WTC11 (cell line): Measurements from ENCODE around the gene KCNE2. TPM values are rescaled to one million over a fixed set of nuclear protein-coding genes. Genes with fewer than 3 reads are reported as not detected.

Experiments
- ATAC-seq: fragments of 200-7000 bp; cut with Tn5 transposase; 2 replicates; pipeline ENCODE4 v1.10.0; 2021; ENCODE audit warnings: mild to moderate bottlenecking, moderate library complexity
- CTCF ChIA-PET: fragments of 300-600 bp; sonication (Branson Sonifier 250); formaldehyde crosslinking; loops from one replicate; lab custom pipeline; 2021; ENCODE audit warnings: antibody characterized with exemption; lab: Charles Lee
- POLR2A ChIA-PET: fragments of 350-600 bp; sonication (Branson Sonifier 250); formaldehyde crosslinking; loops from one replicate; lab custom pipeline; 2021; ENCODE audit warnings: antibody characterized with exemption; lab: Charles Lee
- DNase-seq: peaks from one replicate; pipeline ENCODE4 v3.0.0; 2021; ENCODE audit warnings: low spot score
- H3K27ac Mint-ChIP-seq: 2 replicates; pipeline ENCODE4 v1.8.0; 2021; ENCODE audit warnings: mixed read lengths
- H3K27me3 Mint-ChIP-seq: 2 replicates; pipeline ENCODE4 v1.8.0; 2021; ENCODE audit warnings: low read depth, mild to moderate bottlenecking, moderate library complexity, mixed read lengths
- H3K36me3 Mint-ChIP-seq: 2 replicates; pipeline ENCODE4 v1.8.0; 2021; ENCODE audit warnings: mixed read lengths
- H3K4me1 Mint-ChIP-seq: 2 replicates; pipeline ENCODE4 v1.8.0; 2022; ENCODE audit warnings: mixed read lengths
- H3K4me3 Mint-ChIP-seq: 2 replicates; pipeline ENCODE4 v1.8.0; 2021; ENCODE audit warnings: mild to moderate bottlenecking, moderate library complexity, mixed read lengths
- H3K9me3 Mint-ChIP-seq: 2 replicates; pipeline ENCODE4 v1.8.0; 2021; ENCODE audit warnings: mixed read lengths
- CBFB ChIP-seq: sonication (generic); formaldehyde crosslinking; IDR thresholded peaks from 2 replicates; pipeline ENCODE4 v1.8.1; 2022; ENCODE audit warnings: mild to moderate bottlenecking, low read depth, missing genetic modification reagents
- CREM ChIP-seq: sonication (generic); formaldehyde crosslinking; IDR thresholded peaks from 2 replicates; pipeline ENCODE4 v1.8.1; 2022; ENCODE audit warnings: mild to moderate bottlenecking, missing genetic modification reagents, moderate library complexity
- GRHL2 ChIP-seq: fragments of 250-450 bp; sonication (Bioruptor Pico); IDR thresholded peaks from 2 replicates; pipeline ENCODE4 v1.8.0; 2022; ENCODE audit warnings: mild to moderate bottlenecking, moderate library complexity; ENCODE audit not compliant: insufficient replicate concordance, severe bottlenecking
- KAT7 ChIP-seq: sonication (generic); formaldehyde crosslinking; IDR thresholded peaks from 2 replicates; pipeline ENCODE4 v1.8.1; 2023; ENCODE audit warnings: missing genetic modification reagents, mild to moderate bottlenecking, borderline replicate concordance
- MYBL2 ChIP-seq: sonication (generic); formaldehyde crosslinking; IDR thresholded peaks from 2 replicates; pipeline ENCODE4 v1.8.1; 2023; ENCODE audit warnings: mild to moderate bottlenecking, moderate library complexity, missing genetic modification reagents
- NFE2L1 ChIP-seq: sonication (generic); formaldehyde crosslinking; IDR thresholded peaks from 2 replicates; pipeline ENCODE4 v1.8.1; 2023; ENCODE audit warnings: missing genetic modification reagents
- ZMAT4 ChIP-seq: fragments of 250-450 bp; sonication (Bioruptor Pico); IDR thresholded peaks from 2 replicates; pipeline ENCODE4 v1.9.0; 2021; ENCODE audit warnings: mild to moderate bottlenecking
- ZNF138 ChIP-seq: sonication (generic); formaldehyde crosslinking; conservative IDR thresholded peaks from 2 replicates; pipeline ENCODE4 v1.8.1; 2022; ENCODE audit warnings: mild to moderate bottlenecking, moderate library complexity, missing genetic modification reagents
- ZNF232 ChIP-seq: sonication (generic); formaldehyde crosslinking; IDR thresholded peaks from 2 replicates; pipeline ENCODE4 v1.8.0; 2022; ENCODE audit warnings: mild to moderate bottlenecking, missing genetic modification reagents
- ZNF671 ChIP-seq: fragments of 250-450 bp; sonication (Bioruptor Pico); IDR thresholded peaks from 2 replicates; pipeline ENCODE4 v1.8.0; 2021; ENCODE audit warnings: mild to moderate bottlenecking
- ZSCAN18 ChIP-seq: fragments of 250-450 bp; sonication (Bioruptor Pico); IDR thresholded peaks from 2 replicates; pipeline ENCODE4 v2.1.2; 2022; ENCODE audit warnings: mild to moderate bottlenecking, moderate library complexity
- total RNA-seq: library from RNA; stranded (reverse); gene quantifications from 3 replicates; pipeline ENCODE4 v1.2.3, GENCODE V29; 2021
- TF ChIP-seq, protein P1 (sequence below): fragments of 250-450 bp; sonication (Bioruptor Pico); IDR thresholded peaks from 2 replicates; pipeline ENCODE4 v1.9.0; 2021; ENCODE audit warnings: moderate library complexity, mild to moderate bottlenecking, inconsistent platforms, borderline replicate concordance
- TF ChIP-seq, protein P2 (sequence below): sonication (generic); formaldehyde crosslinking; IDR thresholded peaks from 2 replicates; pipeline ENCODE4 v1.8.0; 2023; ENCODE audit warnings: missing genetic modification reagents, mild to moderate bottlenecking, borderline replicate concordance
- TF ChIP-seq, protein P3 (sequence below): sonication (generic); formaldehyde crosslinking; IDR thresholded peaks from 2 replicates; pipeline ENCODE4 v1.8.1; 2022; ENCODE audit warnings: missing genetic modification reagents, borderline replicate concordance
- TF ChIP-seq, protein P4 (sequence below): sonication (generic); formaldehyde crosslinking; IDR thresholded peaks from 2 replicates; pipeline ENCODE4 v1.8.0; 2022; ENCODE audit warnings: missing genetic modification reagents
- TF ChIP-seq, protein P5 (sequence below): fragments of 250-450 bp; sonication (Bioruptor Pico); IDR thresholded peaks from 2 replicates; pipeline ENCODE4 v1.9.0; 2021; ENCODE audit warnings: mild to moderate bottlenecking

The KCNE2 gene
- total RNA-seq, 1 experiment from 2014 or later, result 0.44 TPM

GRCh38 chr21:34362136-34362444 is 1.7 kb upstream of the KCNE2 start (continued):
- TF ChIP-seq ZSCAN18 (CRISPR knock-in tag), result no peak
- TF ChIP-seq MYBL2, result no peak
- TF ChIP-seq, protein P1, sequence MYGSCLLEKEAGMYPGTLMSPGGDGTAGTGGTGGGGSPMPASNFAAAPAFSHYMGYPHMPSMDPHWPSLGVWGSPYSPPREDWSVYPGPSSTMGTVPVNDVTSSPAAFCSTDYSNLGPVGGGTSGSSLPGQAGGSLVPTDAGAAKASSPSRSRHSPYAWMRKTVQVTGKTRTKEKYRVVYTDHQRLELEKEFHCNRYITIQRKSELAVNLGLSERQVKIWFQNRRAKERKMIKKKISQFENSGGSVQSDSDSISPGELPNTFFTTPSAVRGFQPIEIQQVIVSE (CRISPR knock-in tag), result no peak
- no peak for TF ChIP-seq ZMAT4 (CRISPR knock-in tag)
- no peak for TF ChIP-seq ZNF138 (CRISPR knock-in tag)

DNA sequence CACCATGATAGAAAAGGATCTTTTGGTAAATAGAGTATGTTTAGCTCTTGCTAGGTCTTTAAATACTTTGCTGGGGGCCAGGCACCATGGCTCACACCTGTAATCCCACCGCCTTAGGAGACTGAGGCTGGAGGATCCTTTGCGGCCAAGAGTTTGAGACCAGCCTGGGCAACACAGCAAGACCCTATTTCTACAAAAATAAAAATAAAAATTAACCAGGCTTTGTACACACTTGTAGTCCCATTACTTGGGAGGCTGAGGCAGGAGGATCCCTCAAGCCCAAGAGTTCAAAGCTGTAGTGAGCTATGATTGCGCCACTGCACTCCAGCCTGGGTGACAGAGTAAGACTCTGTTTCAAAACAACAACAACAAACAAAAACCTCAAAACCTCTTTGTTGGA is 1.1 kb upstream of the KCNE2 start:
- no peak for ATAC-seq
- CTCF ChIA-PET, result interaction anchor here (0.6 to 2.3 kb wide), 6 partner anchors 15 to 470 kb away, joined by 3 to 8 read pairs (median 5); no protein-coding TSS in a partner anchor

More for the DNA sequence above, 1.1 kb upstream of the KCNE2 start:
- TF ChIP-seq, protein P2, sequence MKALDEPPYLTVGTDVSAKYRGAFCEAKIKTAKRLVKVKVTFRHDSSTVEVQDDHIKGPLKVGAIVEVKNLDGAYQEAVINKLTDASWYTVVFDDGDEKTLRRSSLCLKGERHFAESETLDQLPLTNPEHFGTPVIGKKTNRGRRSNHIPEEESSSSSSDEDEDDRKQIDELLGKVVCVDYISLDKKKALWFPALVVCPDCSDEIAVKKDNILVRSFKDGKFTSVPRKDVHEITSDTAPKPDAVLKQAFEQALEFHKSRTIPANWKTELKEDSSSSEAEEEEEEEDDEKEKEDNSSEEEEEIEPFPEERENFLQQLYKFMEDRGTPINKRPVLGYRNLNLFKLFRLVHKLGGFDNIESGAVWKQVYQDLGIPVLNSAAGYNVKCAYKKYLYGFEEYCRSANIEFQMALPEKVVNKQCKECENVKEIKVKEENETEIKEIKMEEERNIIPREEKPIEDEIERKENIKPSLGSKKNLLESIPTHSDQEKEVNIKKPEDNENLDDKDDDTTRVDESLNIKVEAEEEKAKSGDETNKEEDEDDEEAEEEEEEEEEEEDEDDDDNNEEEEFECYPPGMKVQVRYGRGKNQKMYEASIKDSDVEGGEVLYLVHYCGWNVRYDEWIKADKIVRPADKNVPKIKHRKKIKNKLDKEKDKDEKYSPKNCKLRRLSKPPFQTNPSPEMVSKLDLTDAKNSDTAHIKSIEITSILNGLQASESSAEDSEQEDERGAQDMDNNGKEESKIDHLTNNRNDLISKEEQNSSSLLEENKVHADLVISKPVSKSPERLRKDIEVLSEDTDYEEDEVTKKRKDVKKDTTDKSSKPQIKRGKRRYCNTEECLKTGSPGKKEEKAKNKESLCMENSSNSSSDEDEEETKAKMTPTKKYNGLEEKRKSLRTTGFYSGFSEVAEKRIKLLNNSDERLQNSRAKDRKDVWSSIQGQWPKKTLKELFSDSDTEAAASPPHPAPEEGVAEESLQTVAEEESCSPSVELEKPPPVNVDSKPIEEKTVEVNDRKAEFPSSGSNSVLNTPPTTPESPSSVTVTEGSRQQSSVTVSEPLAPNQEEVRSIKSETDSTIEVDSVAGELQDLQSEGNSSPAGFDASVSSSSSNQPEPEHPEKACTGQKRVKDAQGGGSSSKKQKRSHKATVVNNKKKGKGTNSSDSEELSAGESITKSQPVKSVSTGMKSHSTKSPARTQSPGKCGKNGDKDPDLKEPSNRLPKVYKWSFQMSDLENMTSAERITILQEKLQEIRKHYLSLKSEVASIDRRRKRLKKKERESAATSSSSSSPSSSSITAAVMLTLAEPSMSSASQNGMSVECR (CRISPR knock-in tag), result no peak
- TF ChIP-seq, protein P3, sequence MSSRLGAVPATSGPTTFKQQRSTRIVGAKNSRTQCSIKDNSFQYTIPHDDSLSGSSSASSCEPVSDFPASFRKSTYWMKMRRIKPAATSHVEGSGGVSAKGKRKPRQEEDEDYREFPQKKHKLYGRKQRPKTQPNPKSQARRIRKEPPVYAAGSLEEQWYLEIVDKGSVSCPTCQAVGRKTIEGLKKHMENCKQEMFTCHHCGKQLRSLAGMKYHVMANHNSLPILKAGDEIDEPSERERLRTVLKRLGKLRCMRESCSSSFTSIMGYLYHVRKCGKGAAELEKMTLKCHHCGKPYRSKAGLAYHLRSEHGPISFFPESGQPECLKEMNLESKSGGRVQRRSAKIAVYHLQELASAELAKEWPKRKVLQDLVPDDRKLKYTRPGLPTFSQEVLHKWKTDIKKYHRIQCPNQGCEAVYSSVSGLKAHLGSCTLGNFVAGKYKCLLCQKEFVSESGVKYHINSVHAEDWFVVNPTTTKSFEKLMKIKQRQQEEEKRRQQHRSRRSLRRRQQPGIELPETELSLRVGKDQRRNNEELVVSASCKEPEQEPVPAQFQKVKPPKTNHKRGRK, result no peak
- no peak for TF ChIP-seq KAT7 (CRISPR knock-in tag)
- no peak for TF ChIP-seq CREM (CRISPR knock-in tag)
- no peak for TF ChIP-seq ZNF232 (CRISPR knock-in tag)
- no peak for TF ChIP-seq CBFB (CRISPR knock-in tag)
- TF ChIP-seq, protein P4, sequence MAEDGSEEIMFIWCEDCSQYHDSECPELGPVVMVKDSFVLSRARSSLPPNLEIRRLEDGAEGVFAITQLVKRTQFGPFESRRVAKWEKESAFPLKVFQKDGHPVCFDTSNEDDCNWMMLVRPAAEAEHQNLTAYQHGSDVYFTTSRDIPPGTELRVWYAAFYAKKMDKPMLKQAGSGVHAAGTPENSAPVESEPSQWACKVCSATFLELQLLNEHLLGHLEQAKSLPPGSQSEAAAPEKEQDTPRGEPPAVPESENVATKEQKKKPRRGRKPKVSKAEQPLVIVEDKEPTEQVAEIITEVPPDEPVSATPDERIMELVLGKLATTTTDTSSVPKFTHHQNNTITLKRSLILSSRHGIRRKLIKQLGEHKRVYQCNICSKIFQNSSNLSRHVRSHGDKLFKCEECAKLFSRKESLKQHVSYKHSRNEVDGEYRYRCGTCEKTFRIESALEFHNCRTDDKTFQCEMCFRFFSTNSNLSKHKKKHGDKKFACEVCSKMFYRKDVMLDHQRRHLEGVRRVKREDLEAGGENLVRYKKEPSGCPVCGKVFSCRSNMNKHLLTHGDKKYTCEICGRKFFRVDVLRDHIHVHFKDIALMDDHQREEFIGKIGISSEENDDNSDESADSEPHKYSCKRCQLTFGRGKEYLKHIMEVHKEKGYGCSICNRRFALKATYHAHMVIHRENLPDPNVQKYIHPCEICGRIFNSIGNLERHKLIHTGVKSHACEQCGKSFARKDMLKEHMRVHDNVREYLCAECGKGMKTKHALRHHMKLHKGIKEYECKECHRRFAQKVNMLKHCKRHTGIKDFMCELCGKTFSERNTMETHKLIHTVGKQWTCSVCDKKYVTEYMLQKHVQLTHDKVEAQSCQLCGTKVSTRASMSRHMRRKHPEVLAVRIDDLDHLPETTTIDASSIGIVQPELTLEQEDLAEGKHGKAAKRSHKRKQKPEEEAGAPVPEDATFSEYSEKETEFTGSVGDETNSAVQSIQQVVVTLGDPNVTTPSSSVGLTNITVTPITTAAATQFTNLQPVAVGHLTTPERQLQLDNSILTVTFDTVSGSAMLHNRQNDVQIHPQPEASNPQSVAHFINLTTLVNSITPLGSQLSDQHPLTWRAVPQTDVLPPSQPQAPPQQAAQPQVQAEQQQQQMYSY (CRISPR knock-in tag), result no peak
- no peak for TF ChIP-seq GRHL2 (CRISPR knock-in tag)
- TF ChIP-seq, protein P5, sequence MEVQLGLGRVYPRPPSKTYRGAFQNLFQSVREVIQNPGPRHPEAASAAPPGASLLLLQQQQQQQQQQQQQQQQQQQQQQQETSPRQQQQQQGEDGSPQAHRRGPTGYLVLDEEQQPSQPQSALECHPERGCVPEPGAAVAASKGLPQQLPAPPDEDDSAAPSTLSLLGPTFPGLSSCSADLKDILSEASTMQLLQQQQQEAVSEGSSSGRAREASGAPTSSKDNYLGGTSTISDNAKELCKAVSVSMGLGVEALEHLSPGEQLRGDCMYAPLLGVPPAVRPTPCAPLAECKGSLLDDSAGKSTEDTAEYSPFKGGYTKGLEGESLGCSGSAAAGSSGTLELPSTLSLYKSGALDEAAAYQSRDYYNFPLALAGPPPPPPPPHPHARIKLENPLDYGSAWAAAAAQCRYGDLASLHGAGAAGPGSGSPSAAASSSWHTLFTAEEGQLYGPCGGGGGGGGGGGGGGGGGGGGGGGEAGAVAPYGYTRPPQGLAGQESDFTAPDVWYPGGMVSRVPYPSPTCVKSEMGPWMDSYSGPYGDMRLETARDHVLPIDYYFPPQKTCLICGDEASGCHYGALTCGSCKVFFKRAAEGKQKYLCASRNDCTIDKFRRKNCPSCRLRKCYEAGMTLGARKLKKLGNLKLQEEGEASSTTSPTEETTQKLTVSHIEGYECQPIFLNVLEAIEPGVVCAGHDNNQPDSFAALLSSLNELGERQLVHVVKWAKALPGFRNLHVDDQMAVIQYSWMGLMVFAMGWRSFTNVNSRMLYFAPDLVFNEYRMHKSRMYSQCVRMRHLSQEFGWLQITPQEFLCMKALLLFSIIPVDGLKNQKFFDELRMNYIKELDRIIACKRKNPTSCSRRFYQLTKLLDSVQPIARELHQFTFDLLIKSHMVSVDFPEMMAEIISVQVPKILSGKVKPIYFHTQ (CRISPR knock-in tag), result no peak
- no peak for TF ChIP-seq ZNF671
- TF ChIP-seq NFE2L1 (CRISPR knock-in tag), result no peak
- no peak overlapping the region for H3K4me3 Mint-ChIP-seq
- peaks cover 11% of the 10 kb centered on the region for H3K9me3 Mint-ChIP-seq
- POLR2A ChIA-PET, result no interaction called here
- no peaks in the 10 kb centered on the region; the same call in 1 of the 2 replicates for H3K27me3 Mint-ChIP-seq
- no peak for DNase-seq
- peaks cover 5% of the 10 kb centered on the region; the same call in 1 of the 2 replicates for H3K4me1 Mint-ChIP-seq
- peaks cover 5% of the 10 kb centered on the region; the same call in 1 of the 2 replicates for H3K36me3 Mint-ChIP-seq
- no peak overlapping the region for H3K27ac Mint-ChIP-seq
